Caco-2 (cell line): Measurements from ENCODE around the gene DENND6B. TPM values are rescaled to one million over a fixed set of nuclear protein-coding genes. Genes with fewer than 3 reads are reported as not detected.

ENCODE experiments used
- BruUV-seq: library from RNA; stranded (reverse); fragments of 400-500 nt; replicated peaks from 2 replicates; lab custom pipeline; 2021; lab: Mats Ljungman, UMichigan
- CTCF ChIA-PET: fragments of 300-600 bp; sonication (Branson Sonifier 250); formaldehyde crosslinking; loops from one replicate; lab custom pipeline; 2022; ENCODE audit warnings: antibody characterized with exemption; lab: Charles Lee
- POLR2A ChIA-PET: fragments of 300-600 bp; sonication (Branson Sonifier 250); formaldehyde crosslinking; loops from one replicate; lab custom pipeline; 2022; ENCODE audit warnings: antibody characterized with exemption; lab: Charles Lee
- DNase-seq, 2 experiments: peaks; one replicate each; pipeline versions ENCODE4 v3.0.0 to v3.0.0-alpha.2; 2020 to 2022
- H3K27me3 ChIP-seq: replicated peaks from 2 replicates; pipeline ENCODE4 v1.6.0; 2011; ENCODE audit warnings: low read length; ENCODE audit not compliant: control insufficient read depth, insufficient read depth
- H3K36me3 ChIP-seq: 2 replicates; pipeline ENCODE4 v1.5.1; 2011; ENCODE audit warnings: low read length; ENCODE audit not compliant: control insufficient read depth, insufficient read depth
- H3K4me1 ChIP-seq: fragments of 250-450 bp; sonication (Bioruptor Pico); 2 replicates; pipeline ENCODE4 v1.5.1; 2020; ENCODE audit warnings: mild to moderate bottlenecking
- H3K4me3 ChIP-seq: 2 replicates; pipeline ENCODE4 v1.5.1; 2011; ENCODE audit warnings: low read depth, mild to moderate bottlenecking, control low read depth, low read length
- H3K9me3 ChIP-seq: fragments of 250-450 bp; sonication (Bioruptor Pico); 2 replicates; pipeline ENCODE4 v1.5.1; 2020; ENCODE audit warnings: mild to moderate bottlenecking, moderate library complexity
- H3K27ac Mint-ChIP-seq: one replicate; pipeline ENCODE4 v1.8.0; 2022; ENCODE audit warnings: mixed read lengths; ENCODE audit not compliant: unreplicated experiment
- H3K27me3 Mint-ChIP-seq: one replicate; pipeline ENCODE4 v1.8.0; 2022; ENCODE audit warnings: mixed read lengths; ENCODE audit not compliant: insufficient read depth, unreplicated experiment
- H3K36me3 Mint-ChIP-seq: one replicate; pipeline ENCODE4 v1.8.0; 2022; ENCODE audit warnings: mild to moderate bottlenecking, mixed read lengths; ENCODE audit not compliant: insufficient read depth, unreplicated experiment
- H3K4me1 Mint-ChIP-seq: one replicate; pipeline ENCODE4 v1.8.0; 2022; ENCODE audit warnings: low read depth, mixed read lengths; ENCODE audit not compliant: unreplicated experiment
- H3K4me3 Mint-ChIP-seq: one replicate; pipeline ENCODE4 v1.8.0; 2022; ENCODE audit warnings: mild to moderate bottlenecking, moderate library complexity, mixed read lengths; ENCODE audit not compliant: unreplicated experiment
- H3K9me3 Mint-ChIP-seq: one replicate; pipeline ENCODE4 v1.8.0; 2022; ENCODE audit warnings: mixed read lengths; ENCODE audit not compliant: unreplicated experiment
- intact Hi-C: fragments of 100-400 bp; cut with micrococcal nuclease; formaldehyde crosslinking; loops from one replicate; pipeline ENCODE4 v1.10.0; 2022; ENCODE audit not compliant: unreplicated experiment
- total RNA-seq: library from RNA; stranded (reverse); gene quantifications from 2 replicates; pipeline ENCODE4 v1.2.3, GENCODE V29; 2022
- TF ChIP-seq, protein P1 (sequence below), 2 experiments: fragments of 200-600 bp in 1 of 2; IDR thresholded peaks; 1 replicate in 1 of 2; 2 replicates in 1 of 2; pipeline versions ENCODE4 v1.5.1 to v1.8.0; 2011 to 2022; ENCODE audit warnings: antibody characterized with exemption in 1 of 2, control low read depth in 1 of 2, inconsistent platforms in 1 of 2, low read depth in 1 of 2, low read length in 1 of 2, mild to moderate bottlenecking in 1 of 2, moderate library complexity in 1 of 2; ENCODE audit not compliant: insufficient read depth in 1 of 2, severe bottlenecking in 1 of 2, unreplicated experiment in 1 of 2

Gene DENND6B
- total RNA-seq, 1 experiment from 2014 or later: 3.4 TPM

DNA sequence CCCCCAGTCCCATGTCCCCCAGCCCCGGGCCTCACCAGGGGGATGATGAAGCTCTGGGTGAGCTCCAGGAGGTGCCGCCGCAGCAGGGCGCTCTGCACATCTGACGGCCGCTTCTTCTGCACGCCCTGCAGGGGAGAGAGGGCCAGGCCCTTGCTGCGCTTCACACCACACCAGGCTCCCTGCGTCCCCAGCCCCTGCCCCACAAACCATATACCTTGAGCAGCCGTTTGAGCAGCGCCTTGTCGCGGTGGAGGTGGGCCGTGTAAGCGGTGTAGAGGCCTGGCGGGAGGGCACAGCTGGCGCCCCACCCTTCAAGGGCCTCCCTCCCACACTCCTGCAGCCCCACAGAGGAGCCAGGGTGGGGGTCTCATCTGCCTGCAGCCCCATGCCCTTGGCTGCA is 13.2 kb downstream of the DENND6B start:
- H3K4me1 Mint-ChIP-seq: peaks cover 4% of the 10 kb centered on the region
- TF ChIP-seq, protein P1, sequence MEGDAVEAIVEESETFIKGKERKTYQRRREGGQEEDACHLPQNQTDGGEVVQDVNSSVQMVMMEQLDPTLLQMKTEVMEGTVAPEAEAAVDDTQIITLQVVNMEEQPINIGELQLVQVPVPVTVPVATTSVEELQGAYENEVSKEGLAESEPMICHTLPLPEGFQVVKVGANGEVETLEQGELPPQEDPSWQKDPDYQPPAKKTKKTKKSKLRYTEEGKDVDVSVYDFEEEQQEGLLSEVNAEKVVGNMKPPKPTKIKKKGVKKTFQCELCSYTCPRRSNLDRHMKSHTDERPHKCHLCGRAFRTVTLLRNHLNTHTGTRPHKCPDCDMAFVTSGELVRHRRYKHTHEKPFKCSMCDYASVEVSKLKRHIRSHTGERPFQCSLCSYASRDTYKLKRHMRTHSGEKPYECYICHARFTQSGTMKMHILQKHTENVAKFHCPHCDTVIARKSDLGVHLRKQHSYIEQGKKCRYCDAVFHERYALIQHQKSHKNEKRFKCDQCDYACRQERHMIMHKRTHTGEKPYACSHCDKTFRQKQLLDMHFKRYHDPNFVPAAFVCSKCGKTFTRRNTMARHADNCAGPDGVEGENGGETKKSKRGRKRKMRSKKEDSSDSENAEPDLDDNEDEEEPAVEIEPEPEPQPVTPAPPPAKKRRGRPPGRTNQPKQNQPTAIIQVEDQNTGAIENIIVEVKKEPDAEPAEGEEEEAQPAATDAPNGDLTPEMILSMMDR (IDR thresholded peaks at IDR 0.05; ENCODE audit: insufficient read depth in 1 of 2, low read depth in 1 of 2, low read length in 1 of 2, severe bottlenecking in 1 of 2, unreplicated experiment in 1 of 2): no peak
- no peak overlapping the region for H3K27ac Mint-ChIP-seq
- H3K4me3 ChIP-seq: no peak overlapping the region
- DNase-seq: no peak
- POLR2A ChIA-PET: no interaction called here
- H3K27me3 Mint-ChIP-seq: no peaks in the 10 kb centered on the region
- H3K4me3 Mint-ChIP-seq: no peak overlapping the region
- H3K9me3 ChIP-seq: no peaks in the 10 kb centered on the region
- intact Hi-C loops: no loop called here
- H3K36me3 Mint-ChIP-seq: no peaks in the 10 kb centered on the region
- no peaks in the 10 kb centered on the region for H3K36me3 ChIP-seq
- CTCF ChIA-PET: interaction anchor here (1.0 kb wide), 1 partner anchor 13 kb away, joined by 3 read pairs; no protein-coding TSS in a partner anchor
- H3K9me3 Mint-ChIP-seq: no peaks in the 10 kb centered on the region
- no peaks in the 10 kb centered on the region for H3K27me3 ChIP-seq
- BruUV-seq: no TSS peak
- no peaks in the 10 kb centered on the region for H3K4me1 ChIP-seq

DNA sequence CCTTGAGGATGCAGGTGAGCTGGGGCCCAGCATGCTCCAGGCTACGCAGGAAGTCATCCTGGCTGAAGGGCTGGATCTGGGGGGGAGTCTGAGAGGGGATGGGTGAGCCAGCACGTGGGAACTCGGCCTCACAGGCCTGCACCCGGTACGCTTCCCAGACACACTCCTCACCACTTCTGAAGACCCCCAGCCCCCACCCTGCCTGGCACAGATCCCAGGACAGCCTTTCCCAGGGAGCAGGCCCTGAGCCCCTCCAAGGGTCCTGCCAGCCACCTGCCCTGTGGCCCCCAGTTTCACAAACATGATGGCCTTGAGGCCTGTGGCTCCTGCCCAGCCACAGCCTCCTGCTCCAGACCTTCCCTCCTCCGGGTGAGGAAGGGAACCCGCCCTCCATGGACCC is 13.8 kb downstream of the DENND6B start:
- intact Hi-C loops: no loop called here
- Histone ChIP-seq H3K27me3 (no peaks in the 10 kb centered on the region), H3K9me3 (no peaks in the 10 kb centered on the region), H3K4me3 (no peak overlapping the region), H3K36me3 (no peaks in the 10 kb centered on the region), H3K4me1 (peaks cover 2% of the 10 kb centered on the region)
- no peak overlapping the region for H3K4me3 Mint-ChIP-seq
- peaks cover 6% of the 10 kb centered on the region for H3K4me1 Mint-ChIP-seq
- no peak overlapping the region for H3K27ac Mint-ChIP-seq
- no peaks in the 10 kb centered on the region for H3K9me3 Mint-ChIP-seq
- ChIA-PET CTCF (no interaction called here), POLR2A (no interaction called here)
- no TSS peak for BruUV-seq
- TF ChIP-seq, protein P1 (IDR thresholded peaks at IDR 0.05; ENCODE audit: insufficient read depth in 1 of 2, low read depth in 1 of 2, low read length in 1 of 2, severe bottlenecking in 1 of 2, unreplicated experiment in 1 of 2): no peak
- no peak for DNase-seq
- no peaks in the 10 kb centered on the region for H3K27me3 Mint-ChIP-seq
- H3K36me3 Mint-ChIP-seq: no peaks in the 10 kb centered on the region

DNA sequence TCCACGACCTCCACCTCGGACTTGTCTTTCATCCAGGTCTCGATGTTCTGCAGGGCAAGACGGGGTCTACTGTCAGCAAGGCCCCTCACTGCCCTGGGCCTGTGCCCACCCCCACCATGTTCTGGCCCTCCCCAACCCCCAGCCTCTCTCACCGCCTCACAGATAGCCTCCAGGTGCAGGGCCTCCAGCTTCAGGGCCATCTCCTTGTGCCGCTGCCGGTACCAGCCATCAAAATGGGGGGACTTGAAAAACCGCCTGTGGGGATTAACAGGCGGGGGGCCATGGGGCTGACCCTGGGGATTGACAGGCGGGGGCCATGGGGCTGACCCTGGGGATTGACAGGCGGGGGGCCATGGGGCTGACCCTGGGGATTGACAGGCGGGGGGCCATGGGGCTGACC is 14.4 kb downstream of the DENND6B start:
- no peaks in the 10 kb centered on the region for H3K36me3 ChIP-seq
- Mint-ChIP-seq H3K4me3 (no peak overlapping the region), H3K27ac (no peak overlapping the region), H3K36me3 (no peaks in the 10 kb centered on the region), H3K9me3 (no peaks in the 10 kb centered on the region), H3K4me1 (peaks cover 6% of the 10 kb centered on the region), H3K27me3 (no peaks in the 10 kb centered on the region)
- no peak for DNase-seq
- BruUV-seq: no TSS peak
- no peaks in the 10 kb centered on the region for H3K9me3 ChIP-seq
- intact Hi-C loops: no loop called here
- ChIA-PET CTCF (no interaction called here), POLR2A (interaction anchor here (0.5 kb wide), 1 partner anchor 30 kb away, joined by 4 read pairs; no protein-coding TSS in a partner anchor)
- peaks cover 4% of the 10 kb centered on the region for H3K4me1 ChIP-seq
- no peak overlapping the region for H3K4me3 ChIP-seq
- no peaks in the 10 kb centered on the region for H3K27me3 ChIP-seq
- TF ChIP-seq, protein P1 (IDR thresholded peaks at IDR 0.05; ENCODE audit: insufficient read depth in 1 of 2, low read depth in 1 of 2, low read length in 1 of 2, severe bottlenecking in 1 of 2, unreplicated experiment in 1 of 2): no peak
